Activated T-helper 17 cell treated with anti-CD3 and anti-CD28 coated beads, Interleukin-2, amount 50 U/mL, for 72 hours (primary cell): ENCODE data around the gene NR2F1. TPM values are rescaled to one million over a fixed set of nuclear protein-coding genes. Genes with fewer than 3 reads are reported as not detected.

ENCODE experiments used
- ATAC-seq: fragments of 150-1000 bp; cut with Tn5 transposase; replicated peaks from 2 replicates; pipeline ENCODE4 v1.10.0; 2021; ENCODE audit warnings: mild to moderate bottlenecking, moderate library complexity
- H3K27ac Mint-ChIP-seq: one replicate; pipeline ENCODE4 v1.8.0; 2022; ENCODE audit warnings: mixed read lengths
- H3K27me3 Mint-ChIP-seq: one replicate; pipeline ENCODE4 v1.8.0; 2022; ENCODE audit warnings: mixed read lengths
- H3K36me3 Mint-ChIP-seq: one replicate; pipeline ENCODE4 v1.8.0; 2022; ENCODE audit warnings: low read depth, mild to moderate bottlenecking, mixed read lengths
- H3K4me1 Mint-ChIP-seq: one replicate; pipeline ENCODE4 v1.8.0; 2022; ENCODE audit warnings: mixed read lengths
- H3K4me3 Mint-ChIP-seq: one replicate; pipeline ENCODE4 v1.8.0; 2022; ENCODE audit warnings: mild to moderate bottlenecking, mixed read lengths
- H3K9me3 Mint-ChIP-seq: one replicate; pipeline ENCODE4 v1.8.0; 2022; ENCODE audit warnings: mixed read lengths
- total RNA-seq, 2 donors: library from RNA; stranded (reverse); gene quantifications; one replicate each; pipeline ENCODE4 v1.2.3, GENCODE V29; 2022

NR2F1 gene
- total RNA-seq, 2 donors from 2014 or later = not detected

GRCh38 chr5:93584596-93585040 lies 1.6 kb downstream of the NR2F1 start:
- H3K4me3 Mint-ChIP-seq = no peak overlapping the region
- H3K36me3 Mint-ChIP-seq = peaks cover 29% of the 10 kb centered on the region
- no peak for ATAC-seq
- no peaks in the 10 kb centered on the region for H3K9me3 Mint-ChIP-seq
- H3K4me1 Mint-ChIP-seq = peaks cover 11% of the 10 kb centered on the region
- no peak overlapping the region for H3K27ac Mint-ChIP-seq
- peaks cover 40% of the 10 kb centered on the region for H3K27me3 Mint-ChIP-seq

DNA sequence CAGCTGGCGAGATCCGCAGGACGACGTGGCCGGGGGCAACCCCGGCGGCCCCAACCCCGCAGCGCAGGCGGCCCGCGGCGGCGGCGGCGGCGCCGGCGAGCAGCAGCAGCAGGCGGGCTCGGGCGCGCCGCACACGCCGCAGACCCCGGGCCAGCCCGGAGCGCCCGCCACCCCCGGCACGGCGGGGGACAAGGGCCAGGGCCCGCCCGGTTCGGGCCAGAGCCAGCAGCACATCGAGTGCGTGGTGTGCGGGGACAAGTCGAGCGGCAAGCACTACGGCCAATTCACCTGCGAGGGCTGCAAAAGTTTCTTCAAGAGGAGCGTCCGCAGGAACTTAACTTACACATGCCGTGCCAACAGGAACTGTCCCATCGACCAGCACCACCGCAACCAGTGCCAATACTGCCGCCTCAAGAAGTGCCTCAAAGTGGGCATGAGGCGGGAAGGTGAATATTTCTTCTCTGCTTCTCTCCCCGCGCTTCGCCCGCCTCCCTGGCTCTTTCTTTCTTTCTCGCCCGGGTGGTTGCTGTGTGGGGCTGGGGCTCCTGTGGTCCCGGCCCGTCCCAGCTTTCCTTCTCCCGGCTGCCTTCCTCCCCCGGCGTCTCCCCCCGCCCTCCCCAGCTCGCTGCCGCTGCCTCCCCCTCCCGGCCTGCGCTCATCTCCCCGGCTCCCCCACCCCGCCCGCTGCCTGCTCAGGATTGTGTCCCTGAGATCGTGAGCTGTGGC lies 2.2 kb downstream of the NR2F1 start:
- Mint-ChIP-seq H3K27ac (no peak overlapping the region), H3K27me3 (peaks cover 45% of the 10 kb centered on the region), H3K4me3 (peak overlapping the region; percentile 68), H3K9me3 (no peaks in the 10 kb centered on the region), H3K36me3 (peaks cover 29% of the 10 kb centered on the region), H3K4me1 (peaks cover 11% of the 10 kb centered on the region)
- no peak for ATAC-seq

DNA sequence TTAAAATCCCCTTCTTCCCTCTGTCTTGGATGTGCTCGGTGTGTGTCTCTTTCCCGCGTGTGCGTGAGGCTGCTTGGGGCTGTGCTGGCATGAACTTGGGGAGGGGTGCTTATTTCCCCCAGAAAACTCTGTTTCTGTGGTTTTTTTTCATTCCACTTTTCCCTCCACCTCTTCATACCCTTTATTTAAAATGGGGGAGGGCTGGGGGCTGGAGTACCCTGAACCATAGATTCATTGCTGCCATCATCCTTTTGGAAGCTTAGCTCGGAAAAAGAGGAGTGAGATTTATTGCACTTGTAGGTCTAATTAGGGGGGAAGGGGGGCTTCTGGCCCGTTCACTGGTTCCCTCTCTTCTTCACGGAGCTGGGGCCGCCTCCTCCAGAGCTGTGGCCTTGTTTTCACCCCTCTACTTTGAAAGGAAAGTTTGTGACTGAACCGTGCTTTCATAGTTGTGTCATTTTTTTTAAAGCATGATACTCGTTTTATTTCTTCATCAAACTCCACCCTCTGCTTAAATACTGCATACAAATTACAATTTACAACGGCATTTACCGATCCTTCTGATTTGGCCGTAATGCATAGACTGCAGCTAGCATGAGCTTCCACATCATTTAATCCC lies 2.9 kb downstream of the NR2F1 start:
- Mint-ChIP-seq H3K27ac (no peak overlapping the region), H3K27me3 (peaks cover 40% of the 10 kb centered on the region), H3K4me1 (peaks cover 5% of the 10 kb centered on the region), H3K36me3 (peaks cover 23% of the 10 kb centered on the region), H3K9me3 (no peaks in the 10 kb centered on the region), H3K4me3 (peak overlapping the region; percentile 68)
- no peak for ATAC-seq

DNA sequence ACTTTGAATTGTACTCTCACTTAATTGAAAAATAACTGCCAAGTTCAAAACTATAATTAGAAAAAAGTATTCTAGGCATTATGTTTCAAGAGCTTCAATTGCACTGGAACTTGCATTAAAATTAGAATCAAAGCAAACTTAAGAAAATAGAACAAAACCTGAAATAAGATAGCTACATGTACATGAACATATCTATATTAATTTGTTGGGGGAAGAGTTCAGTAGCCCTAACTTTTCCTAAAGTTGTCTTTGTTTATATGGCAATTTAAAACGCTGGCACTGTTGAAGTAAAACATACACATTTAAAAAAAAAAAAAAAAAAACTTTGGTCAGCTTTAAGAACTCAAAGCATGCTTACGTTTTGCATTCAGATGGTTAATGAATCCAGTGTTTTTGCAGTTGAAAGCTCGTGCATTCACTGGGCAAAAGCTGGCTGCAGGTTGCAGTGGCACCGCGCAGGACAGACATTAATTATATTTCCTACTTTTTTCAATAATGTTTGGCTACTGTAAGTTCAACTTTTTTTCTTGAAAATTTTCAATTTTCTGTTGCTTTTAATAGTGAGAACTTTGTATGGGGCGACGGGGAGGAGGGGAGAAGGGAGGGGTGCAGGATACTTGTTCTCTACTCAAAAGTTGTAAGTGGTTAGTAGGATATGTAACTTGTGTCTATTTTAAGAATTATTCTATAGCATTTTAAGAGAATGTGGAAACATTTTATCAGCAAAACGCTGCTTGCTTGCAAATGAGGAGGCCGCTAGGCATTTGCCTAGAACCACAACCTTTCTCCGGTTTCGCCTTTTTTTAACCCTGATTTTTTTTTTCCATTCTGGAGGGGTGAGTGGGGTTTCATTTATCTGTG lies 3.9 kb downstream of the NR2F1 start:
- Mint-ChIP-seq H3K36me3 (peaks cover 23% of the 10 kb centered on the region), H3K4me1 (peaks cover 4% of the 10 kb centered on the region), H3K4me3 (peak overlapping the region; percentile 1), H3K27ac (no peak overlapping the region), H3K27me3 (peaks cover 50% of the 10 kb centered on the region), H3K9me3 (no peaks in the 10 kb centered on the region)
- ATAC-seq = no peak

- H3K27me3 Mint-ChIP-seq = peaks cover 55% of the 10 kb centered on the region
- H3K4me3 Mint-ChIP-seq = peak overlapping the region; percentile 1
- H3K9me3 Mint-ChIP-seq = no peaks in the 10 kb centered on the region
These were observed 4.8 kb downstream of the NR2F1 start for GRCh38 chr5:93587597-93588351.

GRCh38 chr5:93588352-93589151 lies 5.5 kb downstream of the NR2F1 start:
- H3K4me1 Mint-ChIP-seq = peaks cover 4% of the 10 kb centered on the region
- H3K36me3 Mint-ChIP-seq = peaks cover 23% of the 10 kb centered on the region
- H3K27me3 Mint-ChIP-seq = peaks cover 62% of the 10 kb centered on the region
- no peak overlapping the region for H3K4me3 Mint-ChIP-seq
- no peaks in the 10 kb centered on the region for H3K9me3 Mint-ChIP-seq
- no peak for ATAC-seq
- H3K27ac Mint-ChIP-seq = no peak overlapping the region

More at GRCh38 chr5:93587597-93588351, 4.8 kb downstream of the NR2F1 start:
- H3K27ac Mint-ChIP-seq = no peak overlapping the region
- no peak for ATAC-seq
- H3K36me3 Mint-ChIP-seq = peaks cover 23% of the 10 kb centered on the region
- H3K4me1 Mint-ChIP-seq = peaks cover 4% of the 10 kb centered on the region

DNA sequence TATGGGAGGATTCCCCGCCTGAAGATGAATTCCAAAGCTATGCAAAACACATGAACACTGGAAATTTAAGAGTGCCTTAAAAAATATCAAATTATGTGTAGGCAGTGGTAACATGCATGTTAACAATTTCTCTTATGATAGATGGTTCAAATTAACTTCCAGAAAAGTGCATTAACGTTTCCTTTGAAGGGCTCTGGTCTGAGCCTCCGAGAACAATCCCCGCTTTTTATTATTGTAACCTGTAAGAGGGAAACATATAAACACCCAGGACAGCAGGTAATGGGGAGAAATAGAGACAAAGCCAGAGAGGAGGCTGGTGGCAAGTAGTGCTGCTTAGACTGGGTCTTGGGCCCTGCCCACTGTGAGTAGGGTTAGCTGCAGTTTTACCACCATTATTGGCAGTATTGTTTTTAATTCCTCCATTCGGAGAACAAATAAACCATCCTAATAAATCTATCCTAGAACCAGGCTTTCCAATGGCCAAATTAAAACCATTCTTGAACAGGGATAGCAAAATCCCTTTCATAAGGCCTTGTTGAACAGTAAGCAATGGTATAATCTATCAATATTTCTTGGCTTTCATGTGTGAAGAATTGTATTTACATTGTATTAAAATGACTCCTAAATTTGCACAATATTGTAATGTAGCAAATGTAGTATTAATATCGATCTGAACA lies 6.3 kb downstream of the NR2F1 start:
- peaks cover 23% of the 10 kb centered on the region for H3K36me3 Mint-ChIP-seq
- no peaks in the 10 kb centered on the region for H3K9me3 Mint-ChIP-seq
- H3K4me1 Mint-ChIP-seq = peaks cover 4% of the 10 kb centered on the region
- no peak overlapping the region for H3K4me3 Mint-ChIP-seq
- H3K27ac Mint-ChIP-seq = no peak overlapping the region
- peaks cover 68% of the 10 kb centered on the region for H3K27me3 Mint-ChIP-seq
- ATAC-seq = no peak

DNA sequence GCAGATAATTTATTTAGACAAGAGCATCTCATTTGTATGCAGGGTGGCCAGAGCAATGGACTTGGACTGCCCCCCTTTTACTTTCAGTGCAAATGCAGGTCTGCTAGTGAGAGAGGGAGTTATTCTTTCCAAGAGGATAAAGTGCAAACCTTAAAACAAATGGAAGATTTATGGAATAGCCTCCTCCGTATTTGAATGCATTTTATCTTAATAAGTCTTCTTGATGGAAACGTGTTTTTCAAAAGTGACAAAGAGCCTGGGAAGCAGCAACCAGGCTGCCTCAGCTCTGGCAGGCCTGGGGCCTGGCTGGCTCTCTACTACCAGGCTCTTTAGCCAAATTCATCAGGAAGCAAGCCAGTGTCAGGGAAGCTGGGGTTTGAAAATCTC lies 6.8 kb downstream of the NR2F1 start:
- peaks cover 23% of the 10 kb centered on the region for H3K36me3 Mint-ChIP-seq
- no peak for ATAC-seq
- peaks cover 73% of the 10 kb centered on the region for H3K27me3 Mint-ChIP-seq
- no peak overlapping the region for H3K4me3 Mint-ChIP-seq
- H3K4me1 Mint-ChIP-seq = peaks cover 4% of the 10 kb centered on the region
- no peaks in the 10 kb centered on the region for H3K9me3 Mint-ChIP-seq
- no peak overlapping the region for H3K27ac Mint-ChIP-seq

DNA sequence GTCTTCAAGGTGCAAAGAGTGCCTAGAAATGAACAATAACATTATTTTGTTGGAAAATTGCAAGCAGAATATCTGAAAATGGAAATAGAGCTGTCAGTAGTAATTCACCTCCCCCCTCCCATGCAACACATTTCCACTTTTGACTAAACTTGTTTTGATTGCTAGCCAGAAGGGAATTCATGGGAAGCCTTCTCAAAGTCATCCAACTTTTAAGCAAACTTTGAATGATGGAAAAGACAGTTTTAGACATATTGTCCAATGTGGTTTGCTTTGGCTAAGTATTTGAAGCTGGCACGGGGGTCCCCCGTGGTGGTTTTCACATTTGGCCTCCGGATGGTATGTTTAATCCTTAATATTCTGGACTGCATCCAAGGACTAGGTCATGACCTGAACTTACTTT lies 7.5 kb downstream of the NR2F1 start:
- no peaks in the 10 kb centered on the region for H3K9me3 Mint-ChIP-seq
- H3K4me3 Mint-ChIP-seq = no peak overlapping the region
- peaks cover 74% of the 10 kb centered on the region for H3K27me3 Mint-ChIP-seq
- peaks cover 4% of the 10 kb centered on the region for H3K4me1 Mint-ChIP-seq
- H3K36me3 Mint-ChIP-seq = peaks cover 22% of the 10 kb centered on the region
- H3K27ac Mint-ChIP-seq = no peak overlapping the region
- no peak for ATAC-seq

DNA sequence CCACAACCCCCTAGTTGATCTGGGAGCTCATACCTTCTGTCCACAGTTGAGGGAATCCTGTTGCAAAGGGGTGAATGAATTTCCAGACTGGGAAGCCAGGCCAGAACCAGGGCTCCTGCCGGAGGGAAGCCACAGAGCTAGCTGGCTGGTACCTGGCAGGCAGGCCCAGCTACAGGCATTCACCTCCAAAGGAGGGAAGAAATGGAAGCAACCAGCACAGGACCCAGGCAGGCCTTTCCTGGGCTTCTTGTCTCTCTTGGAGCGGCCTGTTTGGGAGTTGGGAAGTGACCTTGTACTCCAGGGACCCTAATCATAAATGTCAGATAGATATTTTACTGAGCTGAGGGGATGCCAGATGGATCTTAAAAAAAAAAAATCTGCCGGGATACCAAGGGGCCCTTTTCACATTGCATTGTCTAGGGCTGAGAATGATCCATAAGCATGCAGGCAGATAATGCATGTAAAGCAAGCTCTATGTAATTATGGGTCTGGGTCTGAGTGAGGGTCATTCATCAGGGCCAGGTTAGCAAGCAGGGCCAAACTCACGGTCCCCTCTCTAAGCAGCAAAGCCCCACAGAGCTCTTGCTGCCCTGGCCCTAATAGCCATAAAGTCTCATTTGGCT lies 8.4 kb downstream of the NR2F1 start:
- Mint-ChIP-seq H3K9me3 (no peaks in the 10 kb centered on the region), H3K4me3 (no peak overlapping the region), H3K36me3 (peaks cover 19% of the 10 kb centered on the region), H3K27me3 (peaks cover 75% of the 10 kb centered on the region), H3K27ac (no peak overlapping the region), H3K4me1 (no peaks in the 10 kb centered on the region)
- ATAC-seq = no peak

DNA sequence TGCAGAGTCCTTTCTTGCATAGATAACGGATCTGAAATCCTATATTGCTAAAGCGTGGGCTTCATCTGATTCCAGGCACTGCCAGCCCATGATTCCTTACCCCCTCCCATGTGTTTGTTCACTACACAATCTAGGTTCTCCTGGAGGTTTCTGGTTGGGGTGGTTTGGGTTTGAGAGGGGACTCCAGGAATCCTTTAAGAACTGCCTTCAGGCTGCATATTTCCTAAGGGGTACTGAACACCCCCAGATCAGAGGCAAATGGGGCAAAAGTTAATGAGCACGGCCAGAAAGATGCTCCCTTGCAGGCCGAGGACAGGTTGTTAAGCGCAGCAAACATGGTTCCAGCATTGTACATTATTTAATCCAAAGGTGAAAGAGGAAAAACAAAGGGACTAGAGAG lies 9.9 kb downstream of the NR2F1 start:
- peaks cover 11% of the 10 kb centered on the region for H3K36me3 Mint-ChIP-seq
- peaks cover 74% of the 10 kb centered on the region for H3K27me3 Mint-ChIP-seq
- ATAC-seq = no peak
- H3K27ac Mint-ChIP-seq = no peak overlapping the region
- H3K9me3 Mint-ChIP-seq = no peaks in the 10 kb centered on the region
- no peaks in the 10 kb centered on the region for H3K4me1 Mint-ChIP-seq
- no peak overlapping the region for H3K4me3 Mint-ChIP-seq

DNA sequence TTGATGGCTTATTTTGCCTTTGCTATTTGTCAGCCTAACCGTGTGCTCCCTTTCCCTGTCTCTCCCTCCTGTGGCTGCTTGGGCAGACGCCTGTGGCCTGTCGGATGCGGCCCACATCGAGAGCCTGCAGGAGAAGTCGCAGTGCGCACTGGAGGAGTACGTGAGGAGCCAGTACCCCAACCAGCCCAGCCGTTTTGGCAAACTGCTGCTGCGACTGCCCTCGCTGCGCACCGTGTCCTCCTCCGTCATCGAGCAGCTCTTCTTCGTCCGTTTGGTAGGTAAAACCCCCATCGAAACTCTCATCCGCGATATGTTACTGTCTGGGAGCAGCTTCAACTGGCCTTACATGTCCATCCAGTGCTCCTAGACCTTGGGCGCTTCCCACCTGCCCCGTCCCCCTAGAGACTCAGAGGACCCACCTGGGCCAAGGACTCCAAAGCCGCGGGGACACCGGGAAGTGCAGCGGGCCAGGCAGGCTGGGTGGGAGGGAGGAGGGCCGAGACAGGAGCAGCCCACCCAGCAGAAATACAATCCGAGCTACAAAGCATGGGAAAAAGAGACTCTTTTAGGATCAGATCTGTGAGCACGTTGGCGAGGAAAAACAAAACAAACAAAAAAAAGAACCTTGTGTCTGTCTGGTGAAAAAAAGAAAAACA lies 10.6 kb downstream of the NR2F1 start:
- ATAC-seq = no peak
- Mint-ChIP-seq H3K27me3 (peaks cover 73% of the 10 kb centered on the region), H3K4me1 (no peaks in the 10 kb centered on the region), H3K4me3 (no peak overlapping the region), H3K9me3 (no peaks in the 10 kb centered on the region), H3K27ac (no peak overlapping the region), H3K36me3 (peaks cover 10% of the 10 kb centered on the region)
